ENCODE measurements around the gene FAM25C. TPM values are rescaled to one million over a fixed set of nuclear protein-coding genes. Genes with fewer than 3 reads are reported as not detected.

Gene FAM25C
- total RNA-seq, result not detected in 2 replicates

DNA sequence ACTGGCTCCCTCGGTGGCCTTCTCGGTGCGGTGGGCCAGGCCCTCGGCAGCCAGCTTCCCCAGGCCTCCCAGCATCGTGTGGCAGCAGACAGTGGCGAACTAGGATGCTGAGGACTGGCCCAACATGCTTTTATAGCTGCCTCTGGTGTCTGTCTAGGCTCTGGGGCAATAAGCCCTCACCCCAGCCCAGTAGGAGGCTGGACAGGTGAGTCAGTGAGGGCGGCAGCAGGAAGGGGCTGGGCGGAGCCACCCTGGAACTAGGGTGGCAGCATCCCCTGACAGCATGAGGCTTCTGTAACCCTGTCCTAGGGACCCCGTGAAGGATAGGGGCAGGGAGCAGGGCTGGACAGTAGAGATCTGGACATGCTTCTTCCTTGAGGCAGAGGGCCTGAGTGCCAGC is at the start of gene FAM25C:
Gene FAM25C (minus strand): TSS at position 101 of the 400 bp plus-strand sequence. CDS start 26 bp downstream, at position 75.

Other genes with a start within 250 kb of the FAM25C start
- gene SYT15B, start 236.2 kb downstream of the FAM25C start, total RNA-seq, result not detected in 2 replicates
- gene NPY4R2, start 81.1 kb downstream of the FAM25C start, total RNA-seq, result not detected in 2 replicates